Measurements from ENCODE around the gene DCDC2B.

DNA sequence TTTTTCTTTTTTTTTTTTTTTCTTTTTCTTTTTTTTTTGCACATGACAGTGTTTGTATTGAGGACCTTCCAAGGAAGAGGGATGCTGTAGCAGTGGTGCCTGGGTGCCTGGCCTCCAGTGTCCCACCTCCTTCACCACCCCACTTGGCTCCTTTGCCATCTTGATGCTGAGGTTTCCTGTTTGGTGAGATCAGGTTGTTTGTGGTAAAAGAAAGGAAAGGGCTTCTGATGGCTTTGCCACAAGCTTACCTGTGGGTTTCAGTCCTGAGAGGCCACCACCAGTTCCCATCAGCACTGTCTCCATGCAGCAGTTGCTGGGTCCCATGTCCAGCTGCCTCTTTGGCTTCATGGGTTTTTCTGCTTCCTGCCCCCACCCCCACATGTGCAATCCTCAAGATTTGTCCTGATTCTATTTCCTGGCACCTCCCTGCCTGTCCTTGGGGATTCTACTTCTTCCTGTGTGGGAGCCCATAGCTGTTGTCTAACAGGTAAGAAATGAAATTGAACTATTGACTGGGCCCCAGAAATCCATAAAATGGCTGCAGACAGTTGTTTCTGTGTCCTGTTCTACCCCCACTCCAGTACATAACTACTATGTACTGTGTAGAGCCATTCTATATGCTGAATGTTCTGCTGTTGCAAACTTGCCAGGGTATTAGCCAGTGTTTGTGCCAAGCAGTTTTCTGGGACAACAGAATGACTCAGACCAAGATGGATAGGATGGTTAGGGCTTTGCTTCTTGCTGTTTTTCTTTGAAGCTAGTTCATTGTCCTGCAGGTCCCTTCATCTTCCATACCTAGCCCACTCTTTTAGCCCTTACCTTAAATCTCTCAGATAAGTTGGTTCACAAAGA, 12.7 kb upstream of the DCDC2B start:
- TF ChIP-seq, protein P1, sequence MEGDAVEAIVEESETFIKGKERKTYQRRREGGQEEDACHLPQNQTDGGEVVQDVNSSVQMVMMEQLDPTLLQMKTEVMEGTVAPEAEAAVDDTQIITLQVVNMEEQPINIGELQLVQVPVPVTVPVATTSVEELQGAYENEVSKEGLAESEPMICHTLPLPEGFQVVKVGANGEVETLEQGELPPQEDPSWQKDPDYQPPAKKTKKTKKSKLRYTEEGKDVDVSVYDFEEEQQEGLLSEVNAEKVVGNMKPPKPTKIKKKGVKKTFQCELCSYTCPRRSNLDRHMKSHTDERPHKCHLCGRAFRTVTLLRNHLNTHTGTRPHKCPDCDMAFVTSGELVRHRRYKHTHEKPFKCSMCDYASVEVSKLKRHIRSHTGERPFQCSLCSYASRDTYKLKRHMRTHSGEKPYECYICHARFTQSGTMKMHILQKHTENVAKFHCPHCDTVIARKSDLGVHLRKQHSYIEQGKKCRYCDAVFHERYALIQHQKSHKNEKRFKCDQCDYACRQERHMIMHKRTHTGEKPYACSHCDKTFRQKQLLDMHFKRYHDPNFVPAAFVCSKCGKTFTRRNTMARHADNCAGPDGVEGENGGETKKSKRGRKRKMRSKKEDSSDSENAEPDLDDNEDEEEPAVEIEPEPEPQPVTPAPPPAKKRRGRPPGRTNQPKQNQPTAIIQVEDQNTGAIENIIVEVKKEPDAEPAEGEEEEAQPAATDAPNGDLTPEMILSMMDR (IDR thresholded peaks at IDR 0.05; ENCODE audit: insufficient read depth, low read length) = no peak
- TF ChIP-seq, protein P2, sequence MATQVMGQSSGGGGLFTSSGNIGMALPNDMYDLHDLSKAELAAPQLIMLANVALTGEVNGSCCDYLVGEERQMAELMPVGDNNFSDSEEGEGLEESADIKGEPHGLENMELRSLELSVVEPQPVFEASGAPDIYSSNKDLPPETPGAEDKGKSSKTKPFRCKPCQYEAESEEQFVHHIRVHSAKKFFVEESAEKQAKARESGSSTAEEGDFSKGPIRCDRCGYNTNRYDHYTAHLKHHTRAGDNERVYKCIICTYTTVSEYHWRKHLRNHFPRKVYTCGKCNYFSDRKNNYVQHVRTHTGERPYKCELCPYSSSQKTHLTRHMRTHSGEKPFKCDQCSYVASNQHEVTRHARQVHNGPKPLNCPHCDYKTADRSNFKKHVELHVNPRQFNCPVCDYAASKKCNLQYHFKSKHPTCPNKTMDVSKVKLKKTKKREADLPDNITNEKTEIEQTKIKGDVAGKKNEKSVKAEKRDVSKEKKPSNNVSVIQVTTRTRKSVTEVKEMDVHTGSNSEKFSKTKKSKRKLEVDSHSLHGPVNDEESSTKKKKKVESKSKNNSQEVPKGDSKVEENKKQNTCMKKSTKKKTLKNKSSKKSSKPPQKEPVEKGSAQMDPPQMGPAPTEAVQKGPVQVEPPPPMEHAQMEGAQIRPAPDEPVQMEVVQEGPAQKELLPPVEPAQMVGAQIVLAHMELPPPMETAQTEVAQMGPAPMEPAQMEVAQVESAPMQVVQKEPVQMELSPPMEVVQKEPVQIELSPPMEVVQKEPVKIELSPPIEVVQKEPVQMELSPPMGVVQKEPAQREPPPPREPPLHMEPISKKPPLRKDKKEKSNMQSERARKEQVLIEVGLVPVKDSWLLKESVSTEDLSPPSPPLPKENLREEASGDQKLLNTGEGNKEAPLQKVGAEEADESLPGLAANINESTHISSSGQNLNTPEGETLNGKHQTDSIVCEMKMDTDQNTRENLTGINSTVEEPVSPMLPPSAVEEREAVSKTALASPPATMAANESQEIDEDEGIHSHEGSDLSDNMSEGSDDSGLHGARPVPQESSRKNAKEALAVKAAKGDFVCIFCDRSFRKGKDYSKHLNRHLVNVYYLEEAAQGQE (IDR thresholded peaks at IDR 0.05; ENCODE audit: insufficient replicate concordance, low read depth) = no peak
- TF ChIP-seq POLR2AphosphoS5 (IDR thresholded peaks at IDR 0.05; ENCODE audit: low read depth) = no peak
- TF ChIP-seq GABPA (IDR thresholded peaks at IDR 0.05; ENCODE audit: low read depth) = no peak
- TF ChIP-seq SPI1 (IDR thresholded peaks at IDR 0.05; ENCODE audit: borderline replicate concordance, low read depth) = no peak

Measured in HL-60 (cell line).